GM21529 (cell line): ENCODE measurements around the gene MRPL10.

Experiments used
- ATAC-seq: cut with Tn5 transposase; IDR thresholded peaks from one replicate; pipeline ENCODE4 v1.9.1; 2021; ENCODE audit not compliant: unreplicated experiment

The MRPL10 gene

DNA sequence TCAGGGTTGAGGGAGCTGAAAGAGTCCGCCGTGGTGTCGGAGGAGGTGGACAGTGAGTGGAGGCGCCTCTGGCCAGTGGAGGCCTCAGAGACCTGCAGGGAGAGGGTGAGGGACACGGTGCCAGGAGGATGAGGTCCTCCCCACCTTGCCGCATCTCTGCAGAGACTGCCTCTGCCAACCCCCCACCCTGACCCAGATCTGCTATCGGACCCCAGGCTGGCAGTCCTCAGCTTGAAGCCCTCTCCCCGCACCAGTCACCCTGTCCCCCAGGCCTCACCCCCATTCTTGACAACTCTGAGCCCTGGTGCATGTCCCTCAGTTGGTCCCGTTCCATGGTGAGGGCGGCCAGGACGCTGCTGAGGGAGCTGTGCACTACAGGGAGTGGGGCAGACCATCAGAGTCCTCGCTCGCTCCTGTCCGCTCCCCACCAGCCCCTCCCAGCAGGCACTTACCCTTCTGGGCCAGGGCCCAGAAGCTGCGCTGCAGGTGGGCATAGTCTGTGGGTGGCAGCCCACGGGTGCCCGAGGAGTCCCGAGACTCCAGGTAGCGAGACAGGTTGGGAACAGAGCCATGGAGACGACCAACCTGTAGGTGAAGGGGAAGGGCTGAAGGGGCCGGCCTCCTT is 15.1 kb downstream of the MRPL10 start:
- ATAC-seq: no peak

DNA sequence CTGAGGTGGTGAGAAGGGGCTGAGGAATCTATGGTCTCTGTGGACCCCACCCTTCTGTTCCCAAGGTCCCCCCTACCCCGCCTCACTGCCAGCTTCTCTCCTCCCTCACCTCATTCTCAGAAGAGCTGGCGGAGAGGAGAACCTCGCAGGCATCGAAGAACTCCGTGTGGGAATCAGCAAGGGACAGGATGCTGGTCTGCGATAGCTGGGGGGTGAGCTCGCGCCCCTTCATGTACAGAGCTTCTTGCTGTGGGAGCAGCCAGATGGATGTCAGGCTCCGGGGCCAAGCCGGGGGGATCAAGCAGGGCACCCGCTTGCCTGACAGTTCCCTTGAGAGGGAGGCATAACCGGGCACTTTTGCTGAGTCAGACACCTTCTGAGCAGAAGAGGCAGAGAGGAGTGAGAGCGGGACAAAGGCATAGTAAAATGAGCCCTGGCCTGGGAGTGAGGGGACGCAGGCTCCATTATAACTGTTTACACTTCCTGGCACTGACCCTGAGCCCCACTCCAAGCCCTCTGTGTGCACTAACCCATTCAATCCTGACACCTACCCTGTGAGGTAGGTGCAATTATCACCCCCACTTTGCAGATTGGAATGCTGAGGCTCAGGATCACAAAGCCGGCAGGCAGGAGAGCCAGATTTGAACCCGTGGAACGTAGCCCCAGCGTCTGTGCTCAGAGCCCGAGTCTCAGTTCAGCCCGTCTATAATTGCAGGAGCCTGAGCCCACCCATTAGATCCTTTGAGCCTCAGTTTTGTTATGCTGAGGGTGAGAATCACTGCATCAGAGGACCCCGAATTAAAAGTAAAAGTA is 16.0 kb downstream of the MRPL10 start:
- ATAC-seq: no peak

DNA sequence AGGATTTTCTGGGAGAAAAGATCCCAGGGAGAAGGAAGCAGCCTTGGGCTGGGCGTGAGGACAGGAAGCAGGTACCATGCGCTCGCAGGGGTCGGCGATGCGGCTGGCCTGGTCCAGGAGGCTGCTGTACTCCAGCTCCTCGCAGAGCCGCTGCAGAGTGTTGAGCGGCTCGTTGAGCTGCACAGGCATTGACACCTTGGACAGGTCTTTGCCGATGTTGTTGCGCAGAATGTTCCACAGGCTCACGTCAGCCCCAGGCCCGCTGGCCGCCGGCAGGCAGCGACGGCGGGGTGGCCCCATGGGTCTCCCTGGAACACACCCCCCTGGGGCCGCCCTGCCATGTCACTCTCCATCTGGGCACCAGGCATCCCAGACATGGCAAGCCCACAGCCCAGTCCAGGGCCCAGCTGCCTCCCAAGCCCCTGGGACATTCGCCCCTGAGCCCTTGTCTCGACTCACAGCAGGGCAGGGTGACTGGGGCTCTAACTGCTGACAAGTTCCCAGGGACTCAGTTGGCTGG is 17.8 kb downstream of the MRPL10 start:
- no peak for ATAC-seq

DNA sequence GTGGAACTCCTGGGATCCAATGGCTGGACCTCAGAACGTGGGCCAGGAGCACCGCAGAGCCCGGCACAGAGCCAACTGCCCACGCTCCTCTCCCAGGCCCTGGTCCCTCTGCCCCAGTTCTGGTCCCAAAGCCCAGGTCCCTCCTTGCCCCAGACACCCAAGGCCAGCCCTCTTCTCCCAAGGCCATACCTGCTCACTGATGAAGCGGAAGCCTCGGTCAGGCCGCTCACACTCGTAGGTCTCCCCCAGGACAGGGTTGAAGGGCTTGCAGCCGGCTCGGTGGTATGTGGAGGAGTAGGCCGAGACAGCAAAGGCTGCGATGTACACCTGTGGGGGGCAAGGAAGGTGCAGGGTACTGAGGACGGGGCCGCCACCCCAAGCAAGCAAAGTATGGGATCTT is 18.3 kb downstream of the MRPL10 start:
- no peak for ATAC-seq

DNA sequence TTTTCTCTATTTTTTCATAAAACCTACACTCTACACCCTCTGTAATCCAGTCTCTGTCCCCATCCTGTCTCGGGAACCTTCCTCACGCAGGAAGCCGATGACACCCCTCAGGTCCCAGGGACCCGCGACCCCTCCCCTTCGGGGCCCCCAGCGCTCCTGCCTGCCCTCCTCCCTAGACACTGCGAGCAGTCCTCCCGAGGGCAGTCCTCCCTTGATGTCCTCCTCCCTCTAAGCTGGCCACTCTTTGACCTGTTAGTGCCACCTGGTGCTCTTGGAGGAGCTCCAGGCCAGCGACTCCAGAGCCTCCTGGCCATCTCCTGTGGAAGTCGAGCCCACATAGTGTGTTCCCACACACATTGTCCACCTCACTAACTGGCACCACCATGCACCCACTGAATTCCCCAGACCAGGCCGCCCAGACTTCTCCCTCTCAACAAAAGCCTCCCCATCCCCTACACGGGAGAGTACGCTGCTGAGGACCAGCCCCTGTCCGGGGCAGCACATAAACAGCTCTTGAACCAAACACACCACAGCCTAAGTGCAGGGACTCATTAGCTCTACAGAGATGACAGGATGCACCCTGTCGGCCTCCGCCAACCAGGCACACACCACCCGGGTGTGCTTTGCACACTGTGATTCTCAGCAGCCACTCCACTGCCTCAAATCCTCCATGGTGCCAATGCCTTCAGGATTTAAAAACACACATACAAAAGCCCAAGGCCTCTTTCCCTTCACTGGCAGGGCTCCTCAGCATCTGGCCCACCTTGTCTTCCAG is 19.0 kb downstream of the MRPL10 start:
- ATAC-seq: no peak

DNA sequence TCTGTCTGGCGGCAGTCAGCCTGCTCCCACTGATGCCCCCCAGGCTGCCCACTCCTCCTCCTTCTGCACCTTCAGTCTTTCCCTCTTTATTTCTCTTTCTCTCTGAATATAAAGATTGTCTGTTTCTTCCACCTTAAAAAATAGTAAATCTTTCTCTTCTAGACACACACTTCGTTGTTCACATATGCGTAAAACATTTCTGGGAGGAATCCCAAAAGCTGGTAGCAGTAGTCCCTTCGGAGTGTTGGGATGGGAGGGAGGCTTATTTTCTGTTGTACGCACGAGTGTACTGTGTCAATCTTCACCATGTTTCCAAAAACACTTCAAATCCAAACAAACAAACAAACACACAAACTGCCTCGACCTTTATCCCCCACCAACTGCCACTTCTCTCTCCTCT is 19.6 kb downstream of the MRPL10 start:
- ATAC-seq: no peak

DNA sequence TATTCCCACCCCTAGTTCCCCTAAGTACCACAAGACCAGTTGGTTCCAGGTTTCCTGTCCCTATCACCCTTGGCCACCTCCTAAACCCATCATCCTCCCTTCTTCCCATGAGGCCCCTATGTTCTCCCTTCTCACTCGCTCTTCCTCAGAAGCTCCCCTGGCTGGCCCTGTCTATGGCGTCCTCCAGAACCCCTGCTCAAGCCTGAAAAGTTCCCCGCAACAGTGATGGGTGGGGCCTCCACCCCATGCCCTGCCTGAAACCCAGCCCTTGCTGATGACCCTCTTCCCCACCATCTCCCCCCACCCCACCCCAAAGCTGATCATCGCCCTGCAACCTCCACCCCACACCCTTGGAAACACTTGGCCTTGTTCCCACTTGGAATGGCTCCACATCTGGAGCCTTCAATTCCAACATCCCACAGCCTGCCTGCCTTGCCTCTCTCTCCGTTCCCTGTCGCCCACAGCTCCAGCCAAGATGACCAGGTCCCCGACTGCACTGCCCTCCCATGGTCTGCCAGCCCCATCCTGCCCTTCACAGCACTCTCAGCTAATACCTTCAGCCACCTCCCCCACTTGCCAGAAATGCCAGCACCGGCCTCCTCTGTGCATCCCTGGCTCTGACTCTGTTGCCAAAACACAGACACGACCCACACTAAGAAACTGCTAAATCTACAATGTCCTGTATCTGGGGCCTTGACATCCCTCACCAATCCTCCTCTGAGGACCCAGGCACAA is 20.3 kb downstream of the MRPL10 start:
- no peak for ATAC-seq

DNA sequence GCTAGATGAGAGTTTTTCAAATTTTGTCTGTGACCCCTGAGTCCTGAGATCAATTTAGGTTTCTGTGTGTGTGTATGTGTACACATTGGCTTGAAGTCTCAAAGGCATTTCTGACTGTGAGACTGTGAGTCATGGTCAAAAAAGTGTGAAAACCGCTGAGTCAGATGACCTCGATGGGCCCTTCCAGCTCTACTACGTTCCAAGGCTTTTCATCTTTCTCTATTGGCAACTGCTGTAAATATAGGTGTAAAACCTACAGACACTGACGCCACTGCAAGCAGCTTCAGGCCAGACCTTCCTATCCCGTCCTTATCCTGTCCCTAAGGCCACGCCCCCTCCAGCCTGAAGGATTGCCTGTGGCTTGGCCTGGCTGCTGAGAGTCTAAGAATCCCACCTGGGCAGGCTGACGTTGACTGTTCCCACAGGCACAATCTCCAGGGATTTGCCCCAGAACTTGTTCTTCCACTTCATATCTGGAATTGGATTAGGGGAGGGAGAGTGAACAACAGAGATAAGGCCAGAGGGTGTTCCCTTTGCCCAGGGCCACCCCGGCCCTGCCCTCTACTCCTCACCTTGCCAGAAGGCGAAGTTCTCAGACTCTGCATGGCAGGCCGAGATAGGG is 21.0 kb downstream of the MRPL10 start:
- no peak for ATAC-seq

DNA sequence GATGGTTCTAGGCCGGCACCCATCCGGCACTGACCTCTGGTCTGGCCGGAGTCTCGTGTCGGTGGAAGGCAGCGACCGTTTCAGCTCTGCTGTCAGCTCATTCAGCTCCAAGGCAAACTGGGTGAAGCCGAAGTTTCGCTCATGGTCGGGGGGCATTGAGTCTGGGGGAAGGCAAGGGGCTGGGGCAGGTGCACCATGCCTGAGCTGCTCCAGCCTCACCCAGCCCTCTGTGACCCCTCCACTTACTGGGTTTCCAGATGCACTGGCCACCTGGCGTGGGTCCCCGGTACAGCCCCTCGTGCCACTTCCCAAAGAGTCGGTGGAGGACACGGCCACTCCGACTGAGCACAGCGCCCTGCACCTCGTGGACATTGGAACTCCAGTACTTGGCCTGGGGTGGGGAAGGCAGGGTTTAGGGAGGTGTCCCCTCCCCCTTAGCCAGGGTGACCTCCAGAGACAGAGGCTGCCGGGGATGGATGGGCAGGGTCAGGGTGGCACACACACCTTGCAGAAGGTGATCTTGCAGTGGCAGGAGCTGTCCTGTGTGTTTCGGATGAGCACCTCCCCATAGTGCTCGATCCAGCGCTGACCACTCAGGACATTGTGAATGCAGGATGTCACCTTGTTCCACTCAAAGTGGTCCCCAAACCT is 22.4 kb downstream of the MRPL10 start:
- no peak for ATAC-seq

DNA sequence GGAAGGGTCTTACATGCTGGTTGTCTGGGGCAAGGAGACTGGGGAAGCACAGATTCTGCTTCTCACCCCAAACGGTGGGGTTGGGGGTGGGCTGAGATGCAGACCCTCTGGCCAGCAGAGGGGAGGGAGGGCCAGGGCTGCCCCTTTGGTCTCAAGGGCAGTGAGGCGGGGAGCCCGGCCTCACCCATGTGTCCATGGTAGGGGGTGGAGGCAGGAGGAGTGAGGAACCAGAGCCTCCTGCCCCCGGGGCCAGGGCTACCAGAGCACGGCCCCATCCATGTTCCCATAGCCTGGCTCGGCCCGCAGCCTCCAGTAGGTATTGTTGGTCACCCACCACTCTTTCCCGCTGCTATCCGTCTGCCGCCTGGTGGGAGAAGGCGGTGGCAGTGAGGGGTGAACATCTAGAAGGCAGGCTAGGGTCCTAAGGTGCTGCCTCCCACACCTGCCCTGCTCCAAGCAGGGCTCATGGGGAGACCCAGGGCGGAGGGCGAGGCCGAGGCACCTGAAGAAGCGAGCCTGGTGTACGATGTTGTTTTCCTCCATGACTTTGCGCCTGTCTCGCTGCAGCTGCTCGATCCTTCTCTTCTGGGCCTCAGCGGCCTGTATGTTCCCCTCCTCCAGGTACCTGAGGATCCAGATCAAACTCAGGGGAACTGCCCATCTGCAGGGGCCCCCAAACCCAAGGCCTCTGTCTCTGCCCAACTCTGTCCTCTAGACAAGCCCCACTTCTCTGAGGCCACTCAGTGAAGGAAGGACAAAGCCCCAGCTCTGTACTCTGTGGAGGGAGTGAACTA is 23.1 kb downstream of the MRPL10 start:
- ATAC-seq: no peak

DNA sequence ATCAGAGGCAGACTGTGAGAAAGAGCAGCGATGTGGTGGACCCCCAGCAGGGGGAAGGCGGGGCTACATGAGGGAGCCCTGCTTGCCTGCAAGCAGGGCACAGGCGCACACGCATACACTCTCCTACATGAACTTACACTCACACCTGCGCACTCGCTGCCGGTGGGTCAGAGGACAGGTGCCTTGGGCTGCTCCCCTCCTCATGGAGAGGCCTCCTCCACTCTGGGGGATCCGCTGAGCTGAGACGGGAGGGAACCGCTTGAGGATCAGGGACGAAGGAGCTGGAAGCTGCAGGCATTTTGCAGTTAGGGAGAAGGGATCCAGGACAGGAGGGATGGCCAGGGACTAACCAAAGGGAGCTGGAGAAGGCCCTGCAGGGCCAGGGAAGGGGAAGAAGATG is 23.9 kb downstream of the MRPL10 start:
- no peak for ATAC-seq

DNA sequence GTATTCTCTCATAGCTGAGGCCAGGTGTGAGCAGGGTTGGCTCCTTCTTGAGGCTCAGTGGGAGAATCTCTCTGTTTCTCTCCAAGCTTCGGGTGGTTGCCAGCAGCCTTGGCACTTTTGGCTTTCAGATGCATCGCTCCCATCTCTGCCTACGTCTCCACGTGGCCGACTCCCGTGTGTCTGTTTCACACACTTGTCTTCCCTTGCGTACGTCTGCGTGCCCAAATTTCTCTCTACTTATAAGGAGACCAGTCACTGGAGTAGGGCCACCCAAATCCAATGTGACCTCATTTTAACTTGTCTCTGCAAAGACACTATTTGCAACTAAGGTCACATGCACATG is 24.5 kb downstream of the MRPL10 start:
- no peak for ATAC-seq

DNA sequence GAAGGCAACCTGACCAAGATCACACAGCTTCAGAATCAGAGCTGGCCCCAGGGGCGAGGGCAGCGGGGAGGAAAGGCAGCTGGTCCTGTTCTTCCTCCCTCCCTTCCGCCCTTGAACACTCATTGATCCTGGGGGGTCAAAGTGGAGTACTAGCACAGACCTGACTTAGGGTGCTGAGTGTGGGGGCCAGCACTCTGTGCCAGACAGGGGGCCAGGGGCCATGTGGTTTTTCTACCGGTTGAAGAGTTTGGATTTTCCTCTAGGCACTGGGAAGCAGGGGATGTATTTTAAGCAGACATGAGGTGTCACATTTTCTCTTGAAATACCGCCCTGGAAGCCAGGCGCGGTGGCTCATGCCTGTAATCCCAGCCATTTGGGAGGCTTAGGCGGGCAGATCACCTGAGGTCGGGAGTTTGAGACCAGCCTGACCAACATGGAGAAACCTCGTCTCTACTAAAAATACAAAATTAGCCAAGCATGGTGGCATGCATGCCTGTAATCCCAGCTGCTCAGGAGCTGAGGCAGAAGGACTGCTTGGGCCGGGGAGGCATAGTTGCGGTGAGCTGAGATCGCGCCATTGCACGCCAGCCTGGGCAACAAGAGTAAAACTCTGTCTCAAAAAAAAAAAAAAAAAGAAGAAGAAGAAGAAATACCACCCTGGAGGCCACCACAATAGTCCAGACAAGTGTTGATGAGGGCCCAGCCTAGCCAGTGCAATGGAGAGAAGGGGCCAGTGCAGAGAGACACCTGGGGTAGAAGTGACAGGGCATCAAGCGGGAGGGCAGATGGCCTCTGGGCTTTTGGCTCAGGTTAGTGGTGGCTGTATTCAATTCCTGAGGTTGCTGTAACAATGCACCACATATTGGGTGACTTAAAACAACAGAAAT is 25.1 kb downstream of the MRPL10 start:
- ATAC-seq: no peak

DNA sequence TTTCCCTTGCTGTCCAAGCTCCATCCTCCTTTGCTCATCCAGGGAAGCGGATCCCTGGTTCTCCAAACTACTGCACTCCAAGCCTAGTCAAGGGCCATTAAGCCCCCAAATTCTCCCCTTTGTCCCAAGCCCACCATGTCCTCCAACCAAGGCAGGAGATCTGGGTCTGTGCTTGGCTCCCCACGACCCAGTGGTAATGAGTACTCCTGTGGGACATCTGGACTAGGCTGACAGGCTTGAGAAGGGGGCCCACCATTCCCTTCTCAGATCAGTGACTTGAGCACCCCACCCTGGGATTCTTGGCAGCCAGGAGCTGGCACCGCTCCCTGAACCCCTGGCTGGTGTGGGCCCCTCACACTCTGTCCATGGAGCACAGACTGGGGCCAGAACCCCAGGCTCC is 26.9 kb downstream of the MRPL10 start:
- no peak for ATAC-seq

DNA sequence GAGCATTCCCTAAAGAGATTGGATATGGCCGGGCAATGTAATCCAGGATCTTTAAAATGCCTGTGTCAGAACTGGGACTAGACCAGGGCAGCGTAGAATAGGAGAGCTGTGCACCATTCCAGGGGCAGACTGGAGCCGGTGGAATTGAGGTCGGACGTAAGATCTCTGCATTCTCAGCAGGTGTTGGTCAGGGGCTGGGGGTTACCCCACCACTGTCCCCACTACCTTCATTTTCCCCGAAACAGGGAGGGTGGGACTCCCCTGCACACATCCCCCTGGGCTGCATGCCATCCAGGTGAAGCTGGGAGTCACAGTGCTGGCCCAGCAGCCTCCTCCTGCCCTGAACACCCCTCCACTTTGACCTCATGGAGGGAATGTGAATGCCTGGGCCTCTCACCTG is 27.6 kb downstream of the MRPL10 start:
- no peak for ATAC-seq

DNA sequence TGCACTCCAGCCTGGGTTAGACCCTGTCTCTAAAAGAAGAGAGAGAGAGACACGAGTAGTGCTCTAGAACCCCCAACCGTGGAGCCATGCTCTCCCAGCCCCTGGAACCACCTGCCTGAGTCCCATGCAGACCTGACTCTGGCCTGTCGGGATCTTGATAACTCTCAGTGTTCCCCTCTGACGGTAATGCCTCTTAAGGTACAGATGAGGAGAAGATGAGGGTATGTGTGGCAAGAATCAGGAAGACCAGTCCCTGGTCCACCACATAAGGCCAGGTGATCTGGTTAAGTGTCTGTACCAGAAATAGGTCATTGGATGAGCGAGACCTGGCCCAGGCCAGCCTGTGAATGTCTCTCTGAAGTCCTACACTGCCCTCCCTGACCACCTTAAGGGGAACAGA is 28.1 kb downstream of the MRPL10 start:
- no peak for ATAC-seq

DNA sequence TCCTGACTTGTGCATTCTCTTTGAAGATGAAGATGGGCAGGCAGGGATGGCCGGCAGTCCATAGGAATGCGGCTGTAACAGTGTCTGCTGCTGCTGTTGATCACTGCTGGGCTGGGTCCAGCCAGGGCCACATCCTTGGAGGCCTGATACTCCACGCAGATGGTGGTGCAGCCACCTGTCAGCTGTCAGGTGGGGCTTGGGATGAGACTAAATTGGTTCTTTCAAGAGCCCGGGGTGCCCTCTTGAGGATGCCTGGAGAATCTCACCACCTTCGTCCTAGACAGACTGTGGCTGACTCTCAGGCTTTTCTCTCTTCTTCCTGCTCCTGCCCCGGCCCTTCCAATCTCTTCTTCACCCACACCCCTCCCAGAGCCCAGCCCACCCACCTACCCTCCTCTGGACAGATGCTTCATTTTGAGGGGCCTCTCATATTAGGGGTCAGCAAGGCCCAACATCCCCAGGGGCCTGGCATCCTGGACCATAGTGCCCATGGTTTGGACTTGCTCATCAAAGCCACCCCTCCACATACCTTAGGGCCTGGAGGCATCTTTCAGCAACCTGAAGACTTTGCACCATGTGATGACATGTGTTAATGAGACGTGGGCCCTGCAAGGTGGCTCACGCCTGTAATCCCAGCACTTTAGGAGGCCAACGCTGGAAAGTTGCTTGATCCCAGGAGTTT is 28.9 kb downstream of the MRPL10 start:
- no peak for ATAC-seq

DNA sequence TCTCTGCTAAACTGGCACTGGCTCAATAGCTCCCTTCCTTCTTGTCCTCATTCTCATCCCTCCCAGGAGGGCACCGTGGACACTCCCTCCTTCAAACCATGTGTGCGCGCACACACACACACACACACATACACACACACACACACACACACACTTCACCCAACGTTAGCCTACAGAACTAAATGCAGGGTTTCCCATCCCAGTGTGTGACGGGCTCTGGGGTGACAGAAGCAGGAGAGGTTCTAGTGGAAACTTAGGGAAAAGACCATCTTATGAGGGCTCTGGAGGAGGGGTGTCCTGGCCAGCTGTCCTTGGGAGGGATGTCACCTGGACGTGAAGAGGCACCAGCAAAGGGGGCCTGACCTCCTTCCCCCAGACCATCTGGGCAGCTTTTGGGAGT is 29.4 kb downstream of the MRPL10 start:
- ATAC-seq: no peak
